Ectodermal cell (in vitro differentiated cells): ENCODE results near the gene CD6.

Experiments used
- H3K27ac ChIP-seq: 2 replicates; pipeline ENCODE4 v1.7.0; 2013; ENCODE audit warnings: mild to moderate bottlenecking, low read depth, low read length; ENCODE audit not compliant: insufficient read depth, poor library complexity, severe bottlenecking
- H3K27me3 ChIP-seq: 2 replicates; pipeline ENCODE4 v1.7.0; 2013; ENCODE audit warnings: mild to moderate bottlenecking, low read length; ENCODE audit not compliant: insufficient read depth, control insufficient read depth, poor library complexity, severe bottlenecking
- H3K36me3 ChIP-seq: one replicate; pipeline ENCODE4 v1.7.0; 2013; ENCODE audit warnings: low read length; ENCODE audit not compliant: control insufficient read depth, insufficient read depth
- H3K4me1 ChIP-seq: one replicate; pipeline ENCODE4 v1.7.0; 2013; ENCODE audit warnings: low read length; ENCODE audit not compliant: control insufficient read depth, insufficient read depth
- H3K4me3 ChIP-seq: 2 replicates; pipeline ENCODE4 v1.7.0; 2013; ENCODE audit warnings: low read depth, low read length, control low read depth; ENCODE audit not compliant: insufficient read depth
- H3K9me3 ChIP-seq: 2 replicates; pipeline ENCODE4 v1.7.0; 2013; ENCODE audit warnings: mild to moderate bottlenecking, low read length, moderate library complexity; ENCODE audit not compliant: control insufficient read depth
- WGBS, 2 experiments: methylation state at CpG; one replicate each; pipeline ENCODE4 v1.1.7; 2013; ENCODE audit warnings: missing lambda C conversion rate in 2 of 2; 5-methylcytosine and 5-hydroxymethylcytosine counted together

CD6 gene

DNA sequence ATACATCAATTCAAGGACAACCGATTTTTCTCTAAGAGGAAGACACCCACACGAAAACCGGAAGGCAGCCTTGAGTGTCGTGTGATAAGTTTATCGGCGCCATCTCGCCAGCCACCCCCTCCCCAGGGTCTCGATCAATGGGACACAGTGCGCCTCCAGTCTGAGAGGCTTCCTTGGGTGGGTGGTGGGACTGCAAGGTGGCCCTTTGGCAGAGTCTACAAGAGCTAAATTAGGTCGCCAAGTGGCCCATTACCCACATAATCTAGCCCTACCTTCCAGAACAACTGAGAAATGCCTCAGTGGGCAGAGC lies 64.0 kb downstream of the CD6 start:
- 92 to 93% methylated on average over 10 of the region's 10 CpGs for WGBS, 2 experiments

DNA sequence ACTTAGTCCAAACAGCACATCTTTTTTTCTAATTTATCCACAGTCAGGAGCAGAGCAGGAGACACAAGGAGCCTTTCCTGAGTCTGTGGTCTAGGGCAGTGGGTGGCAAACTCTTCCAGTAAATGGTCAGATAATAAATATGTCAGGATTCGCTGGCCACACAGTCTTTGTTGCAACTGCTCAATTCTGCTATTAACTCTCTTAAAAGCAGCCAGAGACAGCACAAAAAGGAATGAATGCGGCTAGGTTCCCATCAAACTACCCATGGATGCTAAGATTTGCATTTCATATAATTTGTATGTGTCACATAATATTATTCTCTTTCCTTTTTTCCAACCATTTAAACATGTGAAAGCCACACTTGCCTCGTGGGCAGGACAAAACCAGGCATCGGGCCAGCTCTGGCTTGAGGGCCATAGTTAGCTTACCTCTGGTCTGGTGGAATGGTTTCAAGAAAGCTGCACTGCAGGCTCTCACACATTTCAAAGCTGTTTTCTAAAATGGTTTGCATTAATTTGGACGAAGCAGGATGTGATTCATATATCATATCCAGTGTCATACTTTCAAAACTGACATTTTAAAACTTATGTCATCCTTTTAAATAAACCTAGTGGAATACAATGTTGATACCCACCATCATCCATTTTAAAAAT lies 66.1 kb downstream of the CD6 start:
- Histone ChIP-seq H3K27ac (no peak overlapping the region), H3K36me3 (no peaks in the 10 kb centered on the region), H3K27me3 (no peaks in the 10 kb centered on the region), H3K4me3 (no peak overlapping the region), H3K4me1 (peaks cover 10% of the 10 kb centered on the region), H3K9me3 (no peaks in the 10 kb centered on the region)
- 90 to 91% methylated on average over 5 of the region's 5 CpGs for WGBS, 2 experiments

More for the DNA sequence above, 64.0 kb downstream of the CD6 start:
- Histone ChIP-seq H3K9me3 (no peaks in the 10 kb centered on the region), H3K27ac (no peak overlapping the region), H3K36me3 (no peaks in the 10 kb centered on the region), H3K27me3 (no peaks in the 10 kb centered on the region), H3K4me3 (no peak overlapping the region), H3K4me1 (no peaks in the 10 kb centered on the region)

DNA sequence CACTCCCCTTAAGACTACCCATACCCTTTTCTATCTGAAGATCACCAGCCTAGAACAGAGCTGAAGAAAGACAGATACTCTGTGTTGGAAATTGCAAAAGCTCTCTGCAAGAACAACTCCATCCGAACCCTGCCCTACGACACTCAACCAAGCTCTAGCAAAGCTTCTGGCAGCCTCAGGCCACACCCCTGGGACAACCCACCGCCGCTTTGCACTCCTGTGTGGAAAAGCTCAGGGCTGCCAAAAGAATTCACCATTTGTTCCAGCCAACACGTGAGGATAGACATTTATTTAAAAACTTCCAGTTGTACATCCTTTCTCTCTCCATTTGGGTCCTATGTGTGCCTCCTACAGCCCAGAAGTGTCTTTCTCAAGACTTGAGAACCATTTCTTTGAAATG lies 68.4 kb downstream of the CD6 start:
- 81 to 84% methylated on average over 5 of the region's 5 CpGs for WGBS, 2 experiments
- Histone ChIP-seq H3K27me3 (no peaks in the 10 kb centered on the region), H3K4me1 (peaks cover 15% of the 10 kb centered on the region), H3K27ac (no peak overlapping the region), H3K9me3 (no peaks in the 10 kb centered on the region), H3K4me3 (no peak overlapping the region), H3K36me3 (no peaks in the 10 kb centered on the region)

DNA sequence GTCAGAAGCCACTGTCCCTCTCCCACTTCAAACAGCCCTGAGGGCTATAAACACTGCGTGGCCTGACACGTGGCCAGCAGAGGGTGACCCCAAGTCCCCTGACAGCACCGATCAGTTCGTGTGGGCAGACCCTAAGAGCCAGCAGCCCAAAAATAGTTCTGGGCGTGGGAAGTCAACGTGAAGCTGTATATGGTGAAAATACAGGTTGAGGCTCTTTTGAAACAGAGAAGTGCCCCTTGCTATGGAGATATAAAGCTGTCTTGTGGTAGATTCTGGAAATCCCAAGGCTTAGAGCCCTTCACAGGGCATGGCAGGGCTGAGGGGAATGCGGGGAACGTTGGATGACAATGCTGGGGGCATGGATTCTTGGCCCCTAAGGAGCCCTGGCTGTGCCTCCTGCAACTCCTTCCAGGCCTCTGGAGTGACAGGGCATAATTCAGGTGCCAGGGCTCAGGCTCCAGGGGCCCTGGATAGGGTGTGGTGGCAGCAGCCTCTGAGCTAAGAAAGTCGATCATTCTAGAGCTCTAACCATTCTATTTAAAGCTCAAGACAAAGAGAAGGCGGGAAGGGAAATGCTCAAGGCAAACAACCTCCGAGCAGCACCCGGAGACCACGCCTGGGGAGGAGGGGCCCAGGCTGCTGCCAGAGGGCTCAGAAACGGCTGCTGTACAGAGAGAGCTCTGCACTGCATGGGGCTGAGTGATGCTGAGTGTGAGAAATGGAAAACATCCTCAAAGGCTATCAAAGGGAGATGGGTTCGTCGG lies 70.5 kb downstream of the CD6 start:
- H3K27ac ChIP-seq: peak overlapping the region; percentile 63
- H3K9me3 ChIP-seq: no peaks in the 10 kb centered on the region
- H3K4me1 ChIP-seq: peaks cover 15% of the 10 kb centered on the region
- no peak overlapping the region for H3K4me3 ChIP-seq
- H3K36me3 ChIP-seq: no peaks in the 10 kb centered on the region
- WGBS, 2 experiments: 48 to 49% methylated on average over 16 of the region's 16 CpGs
- no peaks in the 10 kb centered on the region for H3K27me3 ChIP-seq

DNA sequence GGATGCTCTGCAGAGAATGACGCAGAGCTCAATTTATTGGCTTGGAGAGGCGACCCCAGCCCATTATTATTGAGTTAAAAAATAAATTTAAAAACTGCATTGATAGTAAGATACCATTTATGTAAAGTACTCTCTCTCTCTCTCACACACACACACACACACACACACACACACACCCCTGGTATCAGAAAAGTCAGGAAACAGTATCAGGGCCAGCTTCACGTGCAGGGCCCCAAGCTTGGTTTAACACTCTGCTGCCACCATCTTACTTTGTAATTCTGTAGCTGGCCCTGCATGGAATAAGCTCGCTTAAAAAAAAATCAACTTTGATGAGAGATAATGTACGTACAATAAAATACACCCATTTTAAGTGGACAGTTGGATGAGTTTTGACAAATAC lies 71.1 kb downstream of the CD6 start:
- H3K27me3 ChIP-seq: no peaks in the 10 kb centered on the region
- H3K4me3 ChIP-seq: no peak overlapping the region
- no peaks in the 10 kb centered on the region for H3K9me3 ChIP-seq
- H3K4me1 ChIP-seq: peaks cover 15% of the 10 kb centered on the region
- WGBS, 2 experiments: 90 to 94% methylated on average over 2 to 5 of the region's 5 CpGs
- no peak overlapping the region for H3K27ac ChIP-seq
- no peaks in the 10 kb centered on the region for H3K36me3 ChIP-seq

DNA sequence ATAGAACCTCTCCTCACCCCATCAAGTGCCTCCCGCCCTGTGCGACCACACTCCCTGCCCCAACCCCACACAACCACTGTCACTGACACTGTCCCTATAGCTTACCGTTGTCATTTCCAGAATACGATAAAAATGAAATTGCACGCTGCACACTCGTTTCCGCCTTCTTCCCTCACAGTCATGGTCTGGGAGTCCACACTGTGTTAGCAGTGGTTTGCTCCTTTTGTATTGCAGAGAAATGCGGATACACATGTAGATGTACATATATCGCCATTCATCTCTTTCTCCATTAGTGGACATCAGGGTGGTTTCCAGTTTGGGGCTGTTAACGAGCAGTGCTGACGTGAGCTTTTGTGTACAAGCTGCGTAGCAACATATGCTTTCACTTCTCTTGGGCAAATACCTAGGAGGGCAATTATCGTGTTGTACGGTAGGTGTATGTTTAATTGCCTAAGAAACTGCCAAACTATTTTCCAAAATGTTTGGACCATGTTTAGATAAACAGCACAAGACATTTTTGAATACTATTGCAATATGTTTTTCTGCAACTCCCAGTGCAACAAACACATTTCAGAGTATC lies 71.6 kb downstream of the CD6 start:
- Histone ChIP-seq H3K4me3 (no peak overlapping the region), H3K36me3 (no peaks in the 10 kb centered on the region), H3K27ac (no peak overlapping the region), H3K27me3 (no peaks in the 10 kb centered on the region), H3K9me3 (no peaks in the 10 kb centered on the region), H3K4me1 (peaks cover 15% of the 10 kb centered on the region)
- WGBS, 2 experiments: 95% methylated on average over 14 of the region's 14 CpGs

DNA sequence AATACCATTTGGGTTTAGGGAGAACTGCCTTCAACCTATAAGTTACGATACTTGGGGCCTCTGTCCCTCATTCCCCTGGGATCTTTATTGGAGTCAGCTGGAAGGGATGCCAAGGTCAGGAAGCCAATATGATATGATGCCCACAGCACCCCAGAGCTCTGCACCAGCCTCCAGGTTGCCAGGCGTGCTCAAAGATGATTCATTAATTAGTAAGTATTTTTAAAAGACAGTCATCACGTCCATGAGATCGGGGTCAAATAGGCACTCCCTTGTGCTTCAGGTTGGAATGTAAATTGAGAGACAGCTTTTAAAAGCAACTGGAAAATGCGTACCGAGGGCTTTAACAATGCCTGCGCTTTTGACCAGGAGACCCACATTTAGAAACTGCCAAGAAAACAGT lies 73.8 kb downstream of the CD6 start:
- Histone ChIP-seq H3K4me3 (no peak overlapping the region), H3K27ac (no peak overlapping the region), H3K27me3 (no peaks in the 10 kb centered on the region), H3K4me1 (peaks cover 15% of the 10 kb centered on the region), H3K36me3 (no peaks in the 10 kb centered on the region), H3K9me3 (no peaks in the 10 kb centered on the region)
- 94% methylated on average over 7 of the region's 7 CpGs for WGBS, 2 experiments

DNA sequence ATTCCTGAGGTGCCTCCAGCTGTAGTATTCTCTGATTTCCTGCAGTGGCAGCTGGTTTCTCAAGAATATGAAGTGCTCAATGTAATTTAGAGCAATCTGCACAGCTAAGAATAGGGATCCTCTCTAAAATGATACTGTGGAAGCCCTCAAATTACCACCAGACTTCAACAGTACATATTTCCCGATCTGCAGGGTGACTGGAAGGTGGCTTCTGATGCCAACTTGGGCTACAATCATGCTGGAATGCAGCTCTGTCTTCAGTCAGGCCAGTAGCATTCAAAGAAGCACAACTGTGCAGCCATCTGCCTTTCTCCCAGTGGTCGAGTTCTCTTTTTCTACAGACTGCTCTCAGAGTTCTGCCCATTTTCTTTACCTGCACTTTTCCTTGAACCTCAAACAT lies 75.4 kb downstream of the CD6 start:
- peaks cover 12% of the 10 kb centered on the region for H3K4me1 ChIP-seq
- WGBS, 2 experiments: 88 to 89% methylated on average over 2 of the region's 2 CpGs
- no peak overlapping the region for H3K27ac ChIP-seq
- H3K9me3 ChIP-seq: no peaks in the 10 kb centered on the region
- no peaks in the 10 kb centered on the region for H3K36me3 ChIP-seq
- H3K27me3 ChIP-seq: no peaks in the 10 kb centered on the region
- H3K4me3 ChIP-seq: no peak overlapping the region

DNA sequence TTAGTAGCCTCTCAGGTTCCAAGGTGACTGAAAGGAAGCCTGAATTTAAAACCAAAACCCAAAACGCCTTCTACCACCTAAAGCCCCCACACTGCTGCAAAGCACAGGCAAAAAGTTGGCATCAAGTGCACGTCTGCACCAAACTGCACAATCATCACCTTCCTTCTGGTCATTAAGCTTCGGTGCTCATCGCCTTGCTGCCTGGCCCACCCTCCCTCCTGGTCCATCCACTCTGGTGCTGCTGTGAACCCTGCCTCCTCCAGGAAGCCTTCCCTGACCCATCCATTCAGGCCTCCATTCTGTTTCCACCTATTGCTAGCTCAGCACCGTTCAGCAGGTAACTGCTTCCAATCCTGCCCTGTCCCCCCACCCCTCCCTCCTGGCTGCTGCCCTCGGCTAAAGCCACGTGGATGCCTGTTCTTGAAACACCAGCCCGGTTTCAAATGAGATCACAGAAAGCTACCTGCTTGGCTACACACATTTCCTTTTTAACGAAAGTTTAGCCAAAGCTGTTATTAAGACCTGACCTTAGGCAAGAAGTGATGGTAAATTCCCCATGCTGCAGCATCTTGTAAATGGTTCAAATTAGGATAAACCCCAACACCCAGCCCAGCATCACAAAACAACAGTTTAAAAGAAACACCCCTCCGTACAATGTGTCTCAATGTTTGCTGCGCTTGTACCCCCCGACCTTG lies 77.0 kb downstream of the CD6 start:
- WGBS, 2 experiments: 84 to 85% methylated on average over 12 of the region's 12 CpGs
- H3K36me3 ChIP-seq: no peaks in the 10 kb centered on the region
- H3K27me3 ChIP-seq: no peaks in the 10 kb centered on the region
- H3K27ac ChIP-seq: no peak overlapping the region
- no peaks in the 10 kb centered on the region for H3K9me3 ChIP-seq
- H3K4me1 ChIP-seq: no peaks in the 10 kb centered on the region
- H3K4me3 ChIP-seq: no peak overlapping the region

DNA sequence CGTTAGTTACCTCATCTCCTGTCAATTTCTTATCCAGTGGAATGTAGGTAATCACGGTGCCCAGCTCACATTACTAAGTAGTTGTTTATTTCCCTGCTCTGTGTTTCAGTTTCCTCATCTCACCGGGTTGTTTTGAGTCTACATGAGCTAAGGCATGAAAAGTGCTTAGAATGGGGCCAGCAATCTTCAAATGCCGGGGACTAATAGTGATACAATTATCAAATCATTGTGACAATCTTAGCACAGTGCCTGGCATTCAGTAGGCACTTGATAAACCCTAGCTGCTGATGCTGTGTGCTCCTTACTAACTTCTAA lies 77.5 kb downstream of the CD6 start:
- no peaks in the 10 kb centered on the region for H3K9me3 ChIP-seq
- no peak overlapping the region for H3K27ac ChIP-seq
- H3K27me3 ChIP-seq: no peaks in the 10 kb centered on the region
- H3K4me3 ChIP-seq: no peak overlapping the region
- no peaks in the 10 kb centered on the region for H3K36me3 ChIP-seq
- H3K4me1 ChIP-seq: no peaks in the 10 kb centered on the region
- 89 to 91% methylated on average over 4 of the region's 4 CpGs for WGBS, 2 experiments
